ENCODE data around the gene PALM. TPM values are rescaled to one million over a fixed set of nuclear protein-coding genes. Genes with fewer than 3 reads are reported as not detected.

PALM gene
- polyA plus RNA-seq, 1 donor (not counting 4 experiments of a cell fraction or from before 2014, with no cell fraction given) = not detected

DNA sequence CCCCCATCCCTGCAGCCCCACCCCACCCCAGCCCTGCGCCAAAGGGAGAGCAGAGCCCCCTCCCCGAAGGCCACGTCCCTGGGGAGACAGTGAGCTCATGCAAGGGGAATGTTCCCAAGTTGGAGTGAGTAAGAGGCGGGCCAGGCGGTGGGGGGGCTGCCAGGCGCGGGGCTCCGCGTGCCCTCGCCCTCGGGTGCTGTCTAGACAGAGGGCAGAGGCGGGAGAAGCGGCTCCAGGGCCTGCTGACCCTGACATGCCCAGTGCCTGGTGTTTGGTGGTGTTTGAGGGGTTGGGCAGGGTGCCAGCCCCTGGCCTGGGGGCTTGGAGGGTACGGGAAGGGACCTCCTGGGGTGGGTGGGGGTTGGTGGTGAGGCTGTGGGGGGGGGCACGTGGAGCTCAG is 31.5 kb upstream of the PALM start:
- Histone ChIP-seq H3K79me2 (ENCODE audit: control insufficient read depth, insufficient read depth, low read length) (peaks cover 23% of the 10 kb centered on the region), H4K20me1 (ENCODE audit: control insufficient read depth, extremely low read depth, insufficient read depth, low read length) (peaks cover 19% of the 10 kb centered on the region), H3K9ac (ENCODE audit: control insufficient read depth, extremely low read depth, insufficient read depth, low read length) (peak overlapping the region; percentile 99), H3K4me1 (ENCODE audit: control insufficient read depth, extremely low read depth, insufficient read depth, low read length) (peaks cover 26% of the 10 kb centered on the region), H3K27ac (ENCODE audit: control insufficient read depth, insufficient read depth, low read length) (peak overlapping the region; percentile 93), H3K27me3 (ENCODE audit: control insufficient read depth, extremely low read depth, insufficient read depth, low read length) (no peaks in the 10 kb centered on the region), H3K9me1 (ENCODE audit: control insufficient read depth, extremely low read depth, insufficient read depth, low read length) (peaks cover 2% of the 10 kb centered on the region), H3K9me3 (ENCODE audit: control insufficient read depth, low read depth, low read length) (no peaks in the 10 kb centered on the region), H3K4me2 (ENCODE audit: control insufficient read depth, extremely low read depth, insufficient read depth, low read depth, low read length) (peak overlapping the region; percentile 90), H2AFZ (ENCODE audit: control insufficient read depth, low read length) (no peak overlapping the region), H3K4me3 (ENCODE audit: control insufficient read depth in 2 of 3, extremely low read depth in 1 of 3, insufficient read depth in 2 of 3, low read depth in 1 of 3, low read length in 3 of 3) (peak overlapping the region; percentile 76 to 92 (median 89)), H3K36me3 (ENCODE audit: control insufficient read depth in 2 of 2, extremely low read depth in 1 of 2, insufficient read depth in 2 of 2, low read length in 2 of 2) (peaks cover 9 to 29% of the 10 kb centered on the region in 2 experiments)
- dilution Hi-C loops (cut with MboI; ENCODE audit: extremely low pct_ligation_motif_present, low sequenced_read_pairs) = no loop called here
- FAIRE-seq (peak; percentile 36), DNase-seq (ENCODE audit: low read depth, low spot score) (no peak)
- TF ChIP-seq EZH2 (IDR thresholded peaks at IDR 0.05; ENCODE audit: low read length) = no peak
- TF ChIP-seq, protein P1, sequence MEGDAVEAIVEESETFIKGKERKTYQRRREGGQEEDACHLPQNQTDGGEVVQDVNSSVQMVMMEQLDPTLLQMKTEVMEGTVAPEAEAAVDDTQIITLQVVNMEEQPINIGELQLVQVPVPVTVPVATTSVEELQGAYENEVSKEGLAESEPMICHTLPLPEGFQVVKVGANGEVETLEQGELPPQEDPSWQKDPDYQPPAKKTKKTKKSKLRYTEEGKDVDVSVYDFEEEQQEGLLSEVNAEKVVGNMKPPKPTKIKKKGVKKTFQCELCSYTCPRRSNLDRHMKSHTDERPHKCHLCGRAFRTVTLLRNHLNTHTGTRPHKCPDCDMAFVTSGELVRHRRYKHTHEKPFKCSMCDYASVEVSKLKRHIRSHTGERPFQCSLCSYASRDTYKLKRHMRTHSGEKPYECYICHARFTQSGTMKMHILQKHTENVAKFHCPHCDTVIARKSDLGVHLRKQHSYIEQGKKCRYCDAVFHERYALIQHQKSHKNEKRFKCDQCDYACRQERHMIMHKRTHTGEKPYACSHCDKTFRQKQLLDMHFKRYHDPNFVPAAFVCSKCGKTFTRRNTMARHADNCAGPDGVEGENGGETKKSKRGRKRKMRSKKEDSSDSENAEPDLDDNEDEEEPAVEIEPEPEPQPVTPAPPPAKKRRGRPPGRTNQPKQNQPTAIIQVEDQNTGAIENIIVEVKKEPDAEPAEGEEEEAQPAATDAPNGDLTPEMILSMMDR (optimal IDR thresholded peaks at IDR 0.05 in 1 of 3, IDR thresholded peaks at IDR 0.05 in 1 of 3, conservative IDR thresholded peaks at IDR 0.05 in 1 of 3; ENCODE audit: extremely low read depth in 1 of 3, insufficient read depth in 2 of 3, low read length in 3 of 3) = no peak

DNA sequence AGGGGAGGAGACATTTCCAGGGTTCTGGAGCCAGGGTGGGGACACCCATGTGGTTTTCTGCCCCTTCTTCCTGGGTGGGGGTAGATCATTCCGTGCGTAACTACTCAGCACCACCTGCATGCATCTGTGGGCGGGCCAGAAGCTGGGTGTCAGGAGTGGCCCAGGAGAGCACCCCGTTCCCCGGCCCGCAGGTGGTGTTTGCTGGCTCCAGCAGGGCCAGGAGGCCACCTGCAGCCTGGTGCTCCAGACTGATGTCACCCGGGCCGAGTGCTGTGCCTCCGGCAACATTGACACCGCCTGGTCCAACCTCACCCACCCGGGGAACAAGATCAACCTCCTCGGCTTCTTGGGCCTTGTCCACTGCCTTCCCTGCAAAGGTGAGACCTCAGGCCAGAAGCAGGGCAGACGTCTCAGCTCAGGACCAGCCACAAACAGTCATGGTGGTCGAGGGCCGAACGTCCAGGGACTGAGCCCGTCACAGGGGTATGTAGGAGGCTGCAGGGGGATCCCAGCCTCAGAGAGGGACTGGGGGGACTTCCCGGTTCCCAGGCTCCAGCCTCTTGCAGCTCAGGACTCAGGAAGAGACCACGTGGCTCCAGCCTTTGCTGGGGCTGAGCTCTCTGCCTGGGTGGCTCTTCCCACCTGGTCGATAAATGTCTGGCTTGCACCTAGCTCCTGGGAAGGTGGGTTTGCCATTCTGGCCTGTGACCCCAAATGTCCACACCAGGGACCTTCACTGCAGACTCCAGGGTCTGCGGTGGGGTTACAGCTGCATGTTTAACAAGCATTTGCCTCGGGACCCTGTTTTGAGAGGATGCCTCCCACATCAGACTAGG is 30.9 kb upstream of the PALM start:
- DNase-seq (ENCODE audit: low read depth, low spot score) (no peak), FAIRE-seq (peak; percentile 87)
- Histone ChIP-seq H3K9ac (ENCODE audit: control insufficient read depth, extremely low read depth, insufficient read depth, low read length) (peak overlapping the region; percentile 99), H3K79me2 (ENCODE audit: control insufficient read depth, insufficient read depth, low read length) (peaks cover 23% of the 10 kb centered on the region), H4K20me1 (ENCODE audit: control insufficient read depth, extremely low read depth, insufficient read depth, low read length) (peaks cover 21% of the 10 kb centered on the region), H3K9me1 (ENCODE audit: control insufficient read depth, extremely low read depth, insufficient read depth, low read length) (peaks cover 2% of the 10 kb centered on the region), H2AFZ (ENCODE audit: control insufficient read depth, low read length) (no peak overlapping the region), H3K27me3 (ENCODE audit: control insufficient read depth, extremely low read depth, insufficient read depth, low read length) (no peaks in the 10 kb centered on the region), H3K4me2 (ENCODE audit: control insufficient read depth, extremely low read depth, insufficient read depth, low read depth, low read length) (peak overlapping the region; percentile 90), H3K27ac (ENCODE audit: control insufficient read depth, insufficient read depth, low read length) (peak overlapping the region; percentile 93), H3K36me3 (ENCODE audit: control insufficient read depth in 2 of 2, extremely low read depth in 1 of 2, insufficient read depth in 2 of 2, low read length in 2 of 2) (peaks cover 9 to 29% of the 10 kb centered on the region in 2 experiments), H3K4me1 (ENCODE audit: control insufficient read depth, extremely low read depth, insufficient read depth, low read length) (peaks cover 26% of the 10 kb centered on the region), H3K9me3 (ENCODE audit: control insufficient read depth, low read depth, low read length) (no peaks in the 10 kb centered on the region), H3K4me3 (ENCODE audit: control insufficient read depth in 2 of 3, extremely low read depth in 1 of 3, insufficient read depth in 2 of 3, low read depth in 1 of 3, low read length in 3 of 3) (peak overlapping the region; percentile 76 to 92 (median 77))
- dilution Hi-C loops (cut with MboI; ENCODE audit: extremely low pct_ligation_motif_present, low sequenced_read_pairs) = no loop called here
- no peak for TF ChIP-seq EZH2 (IDR thresholded peaks at IDR 0.05; ENCODE audit: low read length)
- TF ChIP-seq, protein P1 (optimal IDR thresholded peaks at IDR 0.05 in 1 of 3, IDR thresholded peaks at IDR 0.05 in 1 of 3, conservative IDR thresholded peaks at IDR 0.05 in 1 of 3; ENCODE audit: extremely low read depth in 1 of 3, insufficient read depth in 2 of 3, low read length in 3 of 3) = no peak
